NAMALWA (cell line): Measurements from ENCODE around the gene MTSS2.
"Not testable (repeated sequence)": the region's sequence is repeated elsewhere in the genome, so short reads cannot be mapped to it uniquely, and the experiment has no call there.

Experiments
- DNase-seq: peaks from one replicate; pipeline ENCODE4 v3.0.0-alpha.2; 2015; ENCODE audit warnings: low spot score

The MTSS2 gene

DNA sequence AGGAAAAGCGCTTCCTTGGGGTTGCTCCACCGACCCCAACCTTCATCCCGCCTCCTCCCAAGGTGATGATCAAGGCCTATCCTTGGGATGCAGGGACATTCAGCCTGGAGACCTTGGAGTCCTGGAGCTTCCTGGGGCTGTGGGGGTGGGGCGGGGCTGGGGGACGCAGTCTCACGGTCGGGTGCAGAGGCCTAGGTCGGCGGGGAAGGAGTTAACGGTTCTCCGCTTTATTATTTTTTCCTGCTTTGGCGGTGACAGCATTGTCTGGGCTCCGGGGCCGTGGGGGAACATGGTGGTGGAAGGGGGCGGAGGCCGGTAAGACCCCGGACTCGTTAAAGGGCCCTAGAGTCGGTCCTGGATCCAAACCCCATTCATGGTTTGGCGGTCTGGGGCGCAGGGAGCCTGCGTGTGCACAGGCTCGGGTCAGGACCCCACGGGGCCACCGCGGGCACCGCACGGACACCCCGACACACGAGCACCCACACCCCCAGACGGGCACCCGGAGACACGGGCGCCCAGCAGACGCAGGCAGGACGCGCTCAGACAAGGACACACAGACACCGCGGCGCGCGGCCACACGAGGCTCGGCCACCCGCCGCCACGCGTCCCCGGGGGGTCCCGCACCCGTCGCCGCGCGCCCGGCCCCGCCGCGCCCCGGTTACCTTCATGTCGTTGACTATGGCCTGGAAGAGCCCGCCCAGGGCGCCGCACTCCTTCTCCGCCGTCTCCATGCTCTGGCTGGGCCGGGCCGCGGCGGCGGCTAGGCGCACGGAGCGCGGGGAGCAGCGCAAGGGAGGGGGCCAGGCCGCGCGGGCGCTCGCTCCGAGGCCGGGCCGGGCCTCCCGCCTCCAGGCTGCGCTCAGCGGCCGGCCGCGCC is 554 bp downstream of the MTSS2 start:
- DNase-seq, result no peak

- DNase-seq, result no peak
Observed at GRCh38 chr16:70684146-70685060, 1.4 kb downstream of the MTSS2 start.

- no peak for DNase-seq
Observed at GRCh38 chr16:70683146-70683944, 2.5 kb downstream of the MTSS2 start.

- DNase-seq, result no peak
Observed at GRCh38 chr16:70682239-70683145, 3.4 kb downstream of the MTSS2 start.

DNA sequence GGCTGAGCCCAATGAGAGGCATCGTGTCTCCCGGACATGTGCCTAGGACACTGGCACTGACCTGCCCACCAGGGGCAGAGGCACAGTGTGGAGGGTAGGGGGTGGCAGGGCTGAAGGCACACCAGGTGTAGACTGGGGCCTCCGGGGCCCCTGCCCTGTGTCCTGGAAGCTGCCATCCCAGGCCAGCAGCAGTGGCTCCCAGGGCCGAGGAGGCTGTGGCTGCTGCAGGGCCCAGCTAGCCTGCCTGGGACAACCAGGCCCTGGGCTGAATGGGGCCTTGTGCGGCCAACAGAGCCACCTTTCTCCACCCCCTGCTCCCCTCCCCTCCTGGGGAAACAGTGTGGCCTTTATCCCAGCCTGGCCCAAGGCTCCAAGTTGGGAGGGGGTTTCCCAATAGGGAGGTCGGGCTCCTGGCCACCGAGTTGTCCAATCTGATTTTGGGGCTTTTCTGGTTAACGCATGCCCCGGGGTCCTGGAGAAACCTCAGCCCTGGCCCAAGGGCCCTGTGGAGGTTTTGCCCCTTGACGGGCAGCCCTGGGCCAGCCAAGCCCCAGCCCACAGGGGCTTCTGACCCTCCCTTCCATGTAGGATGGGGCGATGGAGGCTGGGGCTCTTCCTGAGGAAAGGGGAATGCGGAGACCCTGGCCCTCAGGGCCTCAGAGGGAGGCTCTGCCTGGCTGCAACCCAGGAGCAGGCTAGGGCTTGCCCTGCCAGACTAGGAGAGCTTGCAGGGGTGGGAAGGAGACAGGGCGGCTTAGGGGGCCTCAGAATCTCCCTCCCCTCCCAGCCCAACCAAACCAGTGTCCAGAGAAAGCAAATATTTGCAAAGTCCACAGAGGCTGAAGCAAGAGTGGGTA is 4.2 kb downstream of the MTSS2 start:
- no peak for DNase-seq

DNA sequence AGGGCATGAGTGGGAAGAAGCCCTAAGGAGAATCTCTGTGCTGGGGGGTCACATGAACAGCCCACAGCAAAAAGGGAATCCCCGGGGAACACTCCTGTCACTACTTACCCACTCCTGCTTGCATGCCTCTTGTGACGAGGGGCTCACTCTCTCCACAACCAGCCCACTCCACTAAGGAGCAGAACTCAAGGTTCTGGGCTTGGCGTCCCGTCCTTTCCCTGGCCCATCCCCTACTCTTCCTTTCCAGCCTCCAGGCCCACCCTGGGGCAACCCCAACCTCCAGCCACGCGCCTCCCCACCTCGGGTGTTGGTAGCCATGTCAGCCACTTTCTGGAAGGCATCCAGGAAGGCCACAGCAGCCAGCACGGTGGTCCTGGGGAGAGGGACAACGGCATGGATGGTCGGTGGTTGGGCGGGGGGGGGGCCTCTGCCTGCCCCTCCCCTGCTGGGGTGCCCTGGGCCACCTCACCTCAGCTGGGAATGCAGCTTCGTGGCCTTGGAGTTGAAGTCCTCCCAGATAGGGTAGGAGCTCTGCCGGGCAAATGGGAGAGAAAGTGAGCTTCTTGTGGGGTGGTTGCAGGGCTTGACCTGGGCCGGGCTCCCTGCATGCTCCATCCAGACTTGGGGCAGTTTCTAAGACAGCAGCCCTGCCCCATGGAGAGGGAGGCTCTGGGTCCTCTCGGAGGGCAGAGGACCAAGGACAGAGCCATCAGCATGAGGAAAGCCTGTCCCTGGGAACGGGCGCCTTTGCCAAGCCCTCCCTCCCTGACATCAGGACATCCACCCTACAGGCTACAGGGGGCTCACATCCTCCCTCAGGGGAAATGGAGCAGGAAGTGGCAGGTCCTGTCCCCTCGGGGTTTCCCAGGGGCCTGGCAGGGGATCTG is 5.1 kb downstream of the MTSS2 start:
- DNase-seq, result no peak

DNA sequence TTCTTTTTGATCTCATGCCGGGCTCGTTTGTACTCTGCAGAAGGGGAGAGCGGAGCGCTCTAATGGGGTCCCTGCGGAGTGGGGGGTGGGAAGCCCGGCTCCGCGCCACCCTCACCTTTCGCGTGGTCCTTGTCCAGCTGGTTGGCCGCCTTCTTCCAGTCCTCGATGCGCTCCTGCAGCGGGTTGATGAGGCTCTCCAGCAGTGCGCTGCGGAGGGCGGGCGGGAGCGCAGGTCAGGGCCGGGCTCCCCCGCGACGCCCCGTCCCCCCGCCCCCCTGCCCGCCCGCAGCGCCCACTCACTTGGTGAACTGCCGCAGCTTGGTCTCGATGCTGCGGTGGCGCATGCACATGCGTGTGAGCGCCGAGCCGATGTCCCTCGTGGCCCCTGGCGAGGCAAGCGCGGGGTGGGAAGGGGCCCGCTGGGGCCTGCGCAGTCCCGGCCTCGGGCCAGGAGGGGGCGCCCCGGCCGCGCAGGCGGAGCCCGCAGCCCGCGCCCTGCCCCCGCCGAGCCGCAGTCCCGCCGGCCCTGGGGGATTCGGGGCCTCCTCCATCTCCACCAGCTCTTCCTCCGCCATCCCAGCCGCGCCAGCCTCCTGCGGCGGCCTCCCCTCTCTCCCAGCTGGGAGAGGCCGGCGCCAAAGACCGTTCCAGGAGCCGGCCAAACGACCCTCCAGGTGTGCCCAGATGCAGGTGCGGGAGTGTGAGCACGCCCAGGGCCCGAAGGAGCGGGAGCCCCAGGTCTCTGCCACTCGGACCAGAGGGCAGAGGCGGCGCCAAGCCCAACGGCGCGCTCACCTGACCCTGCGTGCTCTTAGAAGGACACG is 6.0 kb downstream of the MTSS2 start:
- DNase-seq, result peak; percentile 35

- DNase-seq, result no peak
Observed at GRCh38 chr16:70678898-70679670, 6.8 kb downstream of the MTSS2 start.

DNA sequence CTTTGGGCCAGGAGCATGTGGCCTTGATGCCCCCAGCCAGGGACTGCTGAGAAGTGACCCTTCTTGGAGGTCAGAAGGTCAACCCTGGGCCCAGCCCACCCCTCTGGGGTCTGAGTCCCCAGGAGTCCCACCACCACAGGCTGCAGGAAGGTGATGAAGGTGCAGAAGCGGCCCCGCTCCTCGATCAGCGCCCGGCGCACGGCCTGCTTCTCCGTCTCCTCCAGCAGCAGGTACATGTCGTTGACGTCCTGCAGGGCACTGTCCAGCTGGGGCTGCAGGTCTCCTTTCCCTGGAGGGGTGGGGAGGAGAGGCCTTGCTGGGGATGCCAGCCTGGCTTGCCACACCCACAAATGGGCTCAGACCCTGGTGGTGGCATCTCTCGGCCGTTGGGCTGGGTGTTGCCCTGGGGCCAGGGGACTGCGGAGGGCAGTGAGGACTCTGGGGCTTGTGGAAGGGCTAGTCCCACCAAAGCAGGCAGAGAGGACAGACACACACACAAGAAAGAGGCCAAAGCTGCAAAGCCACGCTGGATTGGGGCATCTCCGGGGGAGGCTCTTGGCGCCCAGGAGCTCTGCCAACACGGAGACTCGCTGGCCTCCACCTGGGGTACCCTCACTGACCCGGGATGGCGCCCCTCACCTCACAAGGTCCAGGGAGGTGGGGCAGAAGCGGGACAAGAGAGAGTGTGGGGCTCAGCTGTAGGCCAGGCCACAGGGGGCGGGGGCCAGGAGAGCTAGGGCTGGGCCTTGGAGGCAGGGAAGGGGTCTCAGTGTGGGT is 7.5 kb downstream of the MTSS2 start:
- DNase-seq, result no peak

- DNase-seq, result no peak
Observed at GRCh38 chr16:70677499-70678120, 8.2 kb downstream of the MTSS2 start.

DNA sequence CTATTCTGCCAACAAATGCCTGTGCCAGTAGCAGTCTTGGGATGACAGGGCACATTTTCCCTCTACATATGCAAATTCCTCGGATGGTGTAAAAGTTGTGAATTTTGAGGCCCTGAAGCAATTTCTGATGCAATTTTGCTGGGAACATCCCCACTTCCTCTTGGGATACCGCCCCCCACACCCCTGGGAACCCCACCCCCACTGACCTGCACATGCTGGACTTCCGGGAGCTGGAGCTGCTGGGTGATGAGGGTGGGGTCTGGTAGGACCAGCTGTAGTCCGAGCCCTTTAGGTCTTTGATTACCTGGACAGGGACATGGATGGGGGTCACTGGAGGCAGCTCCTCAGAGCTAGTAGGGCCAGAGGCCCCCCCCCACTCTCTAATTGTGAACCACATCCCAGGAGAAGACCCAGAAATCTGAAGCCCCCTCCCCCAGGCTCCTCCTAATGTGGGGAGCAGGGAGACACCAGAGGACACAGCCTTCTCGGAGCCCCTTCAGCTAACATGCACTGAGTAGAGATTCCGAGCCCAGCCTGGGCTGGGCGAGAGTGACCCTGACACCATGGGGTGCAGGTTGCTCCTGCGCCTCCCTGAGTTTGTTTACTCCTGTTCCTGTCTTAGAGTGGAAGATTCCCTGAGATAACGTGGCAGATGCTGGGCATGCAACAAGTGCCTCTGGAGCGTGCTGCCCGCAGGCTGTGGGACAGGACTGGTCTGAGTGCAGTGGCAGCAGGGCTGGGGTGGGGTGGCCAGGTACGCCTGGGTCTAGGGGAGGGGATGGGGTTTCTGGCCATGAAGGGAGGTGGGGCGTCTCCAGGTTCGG is 9.0 kb downstream of the MTSS2 start:
- no peak for DNase-seq

DNA sequence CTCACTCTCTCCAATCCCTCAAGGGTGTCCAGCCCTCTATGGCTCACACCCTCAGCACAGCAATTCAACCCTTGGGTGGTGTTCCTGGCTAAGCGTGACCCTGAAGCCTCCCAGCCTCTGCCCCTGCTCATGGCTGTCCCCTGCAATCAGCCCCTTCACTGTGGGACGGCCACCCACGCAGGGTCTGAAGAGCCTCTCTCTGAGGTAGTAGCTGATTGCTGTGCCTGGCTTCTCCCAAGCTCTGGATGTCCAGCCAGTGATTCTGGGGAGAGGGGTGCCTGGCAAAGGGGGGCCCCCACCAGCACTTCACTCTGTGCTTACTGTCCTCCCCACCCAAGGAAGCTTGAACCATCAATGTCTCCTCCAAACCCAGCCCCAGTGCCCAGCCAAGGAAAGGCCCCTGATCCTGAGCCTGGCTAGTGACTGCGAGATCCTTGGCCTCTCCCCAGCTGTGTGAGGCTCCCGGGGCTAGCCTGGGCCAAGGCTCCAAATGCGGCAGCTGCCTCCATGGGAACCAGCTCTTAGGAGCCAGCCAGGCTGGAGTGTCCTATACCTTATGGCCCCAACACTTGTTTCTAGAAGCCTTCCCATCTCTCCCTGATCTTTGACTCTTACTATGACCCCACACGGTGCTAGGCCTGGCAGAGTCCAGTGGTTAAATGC is 9.9 kb downstream of the MTSS2 start:
- DNase-seq, result no peak

GRCh38 chr16:70674221-70675014 is 11.4 kb downstream of the MTSS2 start:
- DNase-seq, result no peak

- not testable (repeated sequence) for DNase-seq
Observed at GRCh38 chr16:70670938-70671337, 14.9 kb downstream of the MTSS2 start.
